OCI-LY1 (cell line): ENCODE results near the gene BRME1.

Experiments
- H2AFZ ChIP-seq: fragments of 200-600 bp; sonication (generic), shearing (Covaris generic); 2 replicates; pipeline ENCODE4 v1.6.0; 2014; ENCODE audit warnings: antibody characterized with exemption, mild to moderate bottlenecking, low read length
- H3F3A ChIP-seq: fragments of 200-600 bp; sonication (generic), shearing (Covaris generic); 2 replicates; pipeline ENCODE4 v1.6.0; 2014; ENCODE audit warnings: mild to moderate bottlenecking, antibody characterized with exemption, low read length, moderate library complexity; ENCODE audit not compliant: insufficient read depth
- H3K27ac ChIP-seq: fragments of 200-600 bp; sonication (generic); 2 replicates; pipeline ENCODE4 v1.5.1; 2014; ENCODE audit warnings: low read length, mixed run types, mild to moderate bottlenecking, low read depth; ENCODE audit not compliant: poor library complexity, severe bottlenecking
- H3K27me3 ChIP-seq: fragments of 200-600 bp; sonication (generic); 2 replicates; pipeline ENCODE4 v1.6.0; 2014; ENCODE audit warnings: antibody characterized with exemption, mild to moderate bottlenecking, low read length, moderate library complexity; ENCODE audit not compliant: insufficient read depth
- H3K36me3 ChIP-seq: fragments of 200-600 bp; sonication (generic); 2 replicates; pipeline ENCODE4 v1.6.1; 2014; ENCODE audit warnings: mild to moderate bottlenecking, antibody characterized with exemption, low read length, moderate library complexity, mixed read lengths; ENCODE audit not compliant: insufficient read depth
- H3K4me1 ChIP-seq: fragments of 200-600 bp; sonication (generic); 2 replicates; pipeline ENCODE4 v1.5.1; 2014; ENCODE audit warnings: mild to moderate bottlenecking, low read length, moderate library complexity; ENCODE audit not compliant: insufficient read depth, severe bottlenecking
- H3K4me2 ChIP-seq: fragments of 200-600 bp; sonication (generic), shearing (Covaris generic); 2 replicates; pipeline ENCODE4 v1.6.1; 2014; ENCODE audit warnings: low read length
- H3K4me3 ChIP-seq: fragments of 200-600 bp; sonication (generic); 2 replicates; pipeline ENCODE4 v1.5.1; 2014; ENCODE audit warnings: low read length, low read depth, mild to moderate bottlenecking, mixed read lengths; ENCODE audit not compliant: poor library complexity, severe bottlenecking
- H3K79me2 ChIP-seq: fragments of 200-600 bp; shearing (Covaris generic); 2 replicates; pipeline ENCODE4 v1.6.1; 2016; ENCODE audit warnings: mixed run types, low read length, mixed read lengths; ENCODE audit not compliant: insufficient read depth
- H3K9ac ChIP-seq: fragments of 200-600 bp; sonication (generic), shearing (Covaris generic); 2 replicates; pipeline ENCODE4 v1.6.1; 2014; ENCODE audit warnings: mild to moderate bottlenecking, low read length, mixed read lengths
- H3K9me2 ChIP-seq: fragments of 200-600 bp; sonication (generic), shearing (Covaris generic); 2 replicates; pipeline ENCODE4 v1.6.1; 2014; ENCODE audit warnings: low read depth, mild to moderate bottlenecking, low read length, mixed read lengths
- H3K9me3 ChIP-seq: fragments of 200-600 bp; shearing (Covaris generic); 2 replicates; pipeline ENCODE4 v1.6.1; 2014; ENCODE audit warnings: low read length, mixed read lengths
- H4K20me1 ChIP-seq: fragments of 200-600 bp; sonication (generic), shearing (Covaris generic); 2 replicates; pipeline ENCODE4 v1.6.0; 2016; ENCODE audit warnings: mild to moderate bottlenecking, low read length; ENCODE audit not compliant: insufficient read depth
- EZH2 ChIP-seq: fragments of 200-600 bp; sonication (generic), shearing (Covaris generic); IDR thresholded peaks from 2 replicates; pipeline ENCODE4 v1.8.0; 2017; ENCODE audit warnings: borderline replicate concordance, mixed run types, mild to moderate bottlenecking, antibody characterized with exemption, low read length, moderate library complexity, mixed read lengths
- TF ChIP-seq, protein P1 (sequence below): fragments of 200-600 bp; sonication (generic), shearing (Covaris generic); IDR thresholded peaks from 2 replicates; pipeline ENCODE4 v1.5.1; 2017; ENCODE audit warnings: mild to moderate bottlenecking, antibody characterized with exemption, low read length, moderate library complexity, mixed read lengths

BRME1 gene

DNA sequence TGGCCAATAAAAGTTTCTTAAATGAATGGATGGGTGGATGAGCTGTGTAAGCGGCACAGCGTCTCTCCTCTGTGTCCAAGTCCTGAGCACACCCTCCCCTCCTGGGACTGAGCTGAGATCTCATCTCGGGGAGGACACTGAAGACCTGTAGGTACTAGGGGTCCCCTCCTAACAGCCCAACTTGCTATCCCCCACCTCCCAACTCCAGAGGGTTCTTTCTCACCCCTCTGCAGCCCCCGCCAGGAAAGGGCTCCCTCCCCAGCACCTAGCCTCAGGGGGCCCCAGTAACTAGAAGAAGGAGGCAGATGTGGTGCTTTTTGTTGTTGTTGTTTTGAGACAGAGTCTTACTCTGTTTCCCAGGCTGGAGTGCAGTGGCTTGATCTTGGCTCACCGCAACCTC is 30.1 kb downstream of the BRME1 start:
- Histone ChIP-seq H3K27me3 (0 out of 2 replicates have a peak, but pooled peaks cover 11% of the 10 kb centered on the region), H3K4me3 (no peak overlapping the region), H3K4me2 (no peak overlapping the region), H2AFZ (no peak overlapping the region), H3K9ac (no peak overlapping the region), H3K4me1 (peaks cover 5% of the 10 kb centered on the region), H3K36me3 (no peaks in the 10 kb centered on the region), H4K20me1 (no peaks in the 10 kb centered on the region), H3F3A (no peaks in the 10 kb centered on the region), H3K79me2 (no peaks in the 10 kb centered on the region), H3K9me2 (no peaks in the 10 kb centered on the region), H3K27ac (no peak overlapping the region), H3K9me3 (no peaks in the 10 kb centered on the region)
- TF ChIP-seq, protein P1, sequence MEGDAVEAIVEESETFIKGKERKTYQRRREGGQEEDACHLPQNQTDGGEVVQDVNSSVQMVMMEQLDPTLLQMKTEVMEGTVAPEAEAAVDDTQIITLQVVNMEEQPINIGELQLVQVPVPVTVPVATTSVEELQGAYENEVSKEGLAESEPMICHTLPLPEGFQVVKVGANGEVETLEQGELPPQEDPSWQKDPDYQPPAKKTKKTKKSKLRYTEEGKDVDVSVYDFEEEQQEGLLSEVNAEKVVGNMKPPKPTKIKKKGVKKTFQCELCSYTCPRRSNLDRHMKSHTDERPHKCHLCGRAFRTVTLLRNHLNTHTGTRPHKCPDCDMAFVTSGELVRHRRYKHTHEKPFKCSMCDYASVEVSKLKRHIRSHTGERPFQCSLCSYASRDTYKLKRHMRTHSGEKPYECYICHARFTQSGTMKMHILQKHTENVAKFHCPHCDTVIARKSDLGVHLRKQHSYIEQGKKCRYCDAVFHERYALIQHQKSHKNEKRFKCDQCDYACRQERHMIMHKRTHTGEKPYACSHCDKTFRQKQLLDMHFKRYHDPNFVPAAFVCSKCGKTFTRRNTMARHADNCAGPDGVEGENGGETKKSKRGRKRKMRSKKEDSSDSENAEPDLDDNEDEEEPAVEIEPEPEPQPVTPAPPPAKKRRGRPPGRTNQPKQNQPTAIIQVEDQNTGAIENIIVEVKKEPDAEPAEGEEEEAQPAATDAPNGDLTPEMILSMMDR: no peak
- TF ChIP-seq EZH2: no peak

DNA sequence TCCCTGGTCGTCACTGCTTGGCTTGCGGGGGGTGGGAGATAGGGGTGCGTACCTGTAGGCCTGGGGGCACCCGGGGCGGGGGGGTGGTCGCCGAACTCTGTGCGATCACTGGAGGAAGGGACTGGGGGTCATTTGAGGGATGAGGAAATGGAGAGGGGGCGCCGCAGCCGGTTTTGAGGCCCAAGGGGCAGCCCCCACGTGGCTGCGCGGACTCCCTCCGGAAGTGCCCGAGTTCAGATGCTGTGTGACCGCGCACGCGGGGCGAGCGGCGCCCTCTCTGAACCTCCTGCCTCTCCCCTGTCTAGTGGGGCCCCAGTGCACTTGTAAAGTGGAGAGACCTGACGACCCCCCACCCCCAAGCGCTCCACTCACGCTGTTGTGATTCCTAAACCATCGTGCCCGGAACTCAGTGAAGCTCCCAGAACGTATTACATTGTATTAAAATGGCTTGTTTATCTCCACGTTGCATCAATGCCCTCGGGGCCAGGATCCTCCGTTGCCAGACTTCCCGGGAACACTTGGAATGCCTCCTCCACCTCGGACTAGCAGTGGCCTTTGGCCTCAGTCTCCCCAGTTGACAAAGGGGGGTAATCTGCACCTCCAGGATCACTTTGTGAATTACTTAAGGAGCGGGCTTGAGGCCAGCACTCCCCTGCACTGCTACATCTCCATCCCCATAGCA is 31.9 kb downstream of the BRME1 start:
- Histone ChIP-seq H3K9ac (no peak overlapping the region), H3K27ac (no peak overlapping the region), H3K4me1 (no peaks in the 10 kb centered on the region), H3K9me3 (no peaks in the 10 kb centered on the region), H2AFZ (no peak overlapping the region), H3K9me2 (no peaks in the 10 kb centered on the region), H3K4me3 (no peak overlapping the region), H4K20me1 (no peaks in the 10 kb centered on the region), H3K4me2 (no peak overlapping the region), H3F3A (no peaks in the 10 kb centered on the region), H3K36me3 (no peaks in the 10 kb centered on the region), H3K79me2 (no peaks in the 10 kb centered on the region), H3K27me3 (0 out of 2 replicates have a peak, but pooled peaks cover 11% of the 10 kb centered on the region)
- TF ChIP-seq, protein P1: no peak
- no peak for TF ChIP-seq EZH2

DNA sequence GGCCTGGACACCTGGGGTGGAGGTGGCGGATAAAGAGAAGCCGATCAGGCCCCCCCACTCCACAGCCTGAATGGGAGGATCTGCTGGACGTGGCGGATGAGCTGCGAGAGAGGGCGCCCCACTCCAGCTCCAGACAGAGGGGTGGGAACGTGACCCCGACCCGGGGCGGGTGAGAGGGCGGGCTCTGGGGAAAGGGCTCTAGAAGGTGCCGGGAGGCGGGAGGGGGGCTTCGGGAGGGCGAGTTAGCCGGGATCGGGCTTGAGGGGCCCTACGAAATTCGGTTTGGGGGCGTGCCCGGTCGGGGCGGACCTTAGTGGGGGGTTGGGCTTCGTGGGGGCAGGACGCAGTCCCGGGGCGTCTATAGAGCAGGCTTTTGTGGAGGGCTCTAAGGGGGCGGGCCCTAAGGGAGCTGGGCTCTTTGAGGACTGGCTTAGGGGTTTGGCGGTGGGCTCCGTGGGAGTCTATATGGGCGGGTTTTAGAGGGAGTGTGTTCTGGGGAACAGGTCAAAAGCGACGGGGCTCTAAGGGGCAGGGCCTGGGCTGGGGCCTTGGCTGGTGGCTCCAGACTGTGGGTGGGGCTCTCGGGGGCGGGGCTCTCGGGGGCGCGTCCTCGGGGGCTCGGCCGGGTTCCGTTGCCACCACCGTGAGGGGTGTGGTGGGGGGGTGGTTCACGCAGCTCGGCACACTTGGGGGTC is 33.1 kb downstream of the BRME1 start:
- peak overlapping the region; percentile 53 for H3K4me3 ChIP-seq
- H2AFZ ChIP-seq: no peak overlapping the region
- H4K20me1 ChIP-seq: no peaks in the 10 kb centered on the region
- TF ChIP-seq, protein P1: peak; percentile 56
- TF ChIP-seq EZH2: no peak
- H3K9me2 ChIP-seq: no peaks in the 10 kb centered on the region
- peak overlapping the region; percentile 23; the same call in 1 of the 2 replicates for H3K9ac ChIP-seq
- H3K4me2 ChIP-seq: peak overlapping the region; percentile 64
- no peaks in the 10 kb centered on the region for H3K36me3 ChIP-seq
- no peaks in the 10 kb centered on the region for H3F3A ChIP-seq
- H3K79me2 ChIP-seq: no peaks in the 10 kb centered on the region
- H3K4me1 ChIP-seq: no peaks in the 10 kb centered on the region
- H3K27me3 ChIP-seq: 0 out of 2 replicates have a peak, but pooled peaks cover 11% of the 10 kb centered on the region
- H3K9me3 ChIP-seq: no peaks in the 10 kb centered on the region
- H3K27ac ChIP-seq: no peak overlapping the region
